Measurements from ENCODE around the gene PRODH2.

DNA sequence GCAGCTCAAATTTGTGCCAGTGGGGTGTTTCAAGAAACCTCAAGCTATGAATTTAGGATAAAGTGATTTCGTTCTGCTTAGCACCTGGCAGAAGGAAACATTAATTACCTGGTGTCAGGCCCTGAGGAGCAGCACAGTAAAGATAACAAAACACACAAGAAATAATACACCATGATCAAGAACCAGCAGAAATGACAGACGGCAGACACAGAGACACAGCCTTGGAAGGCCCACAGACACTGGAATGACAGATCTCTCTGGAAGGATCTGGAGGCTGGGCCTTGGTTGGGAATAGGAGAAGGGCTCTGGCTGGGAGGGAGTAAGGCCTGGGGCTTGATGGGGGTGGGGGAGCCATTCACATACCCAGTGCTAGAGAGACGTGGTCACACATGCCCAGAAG lies 10.8 kb downstream of the PRODH2 start:
- TF ChIP-seq POLR2AphosphoS5 (IDR thresholded peaks at IDR 0.05) (no peak), CTCF (IDR thresholded peaks at IDR 0.05) (no peak), POLR2A (IDR thresholded peaks at IDR 0.05) (no peak)

Measured in suprapubic skin (tissue), 4 donors.